Measurements from ENCODE around the gene DALRD3.
"Not testable (repeated sequence)": the region's sequence is repeated elsewhere in the genome, so short reads cannot be mapped to it uniquely, and the experiment has no call there.

Gene DALRD3

DNA sequence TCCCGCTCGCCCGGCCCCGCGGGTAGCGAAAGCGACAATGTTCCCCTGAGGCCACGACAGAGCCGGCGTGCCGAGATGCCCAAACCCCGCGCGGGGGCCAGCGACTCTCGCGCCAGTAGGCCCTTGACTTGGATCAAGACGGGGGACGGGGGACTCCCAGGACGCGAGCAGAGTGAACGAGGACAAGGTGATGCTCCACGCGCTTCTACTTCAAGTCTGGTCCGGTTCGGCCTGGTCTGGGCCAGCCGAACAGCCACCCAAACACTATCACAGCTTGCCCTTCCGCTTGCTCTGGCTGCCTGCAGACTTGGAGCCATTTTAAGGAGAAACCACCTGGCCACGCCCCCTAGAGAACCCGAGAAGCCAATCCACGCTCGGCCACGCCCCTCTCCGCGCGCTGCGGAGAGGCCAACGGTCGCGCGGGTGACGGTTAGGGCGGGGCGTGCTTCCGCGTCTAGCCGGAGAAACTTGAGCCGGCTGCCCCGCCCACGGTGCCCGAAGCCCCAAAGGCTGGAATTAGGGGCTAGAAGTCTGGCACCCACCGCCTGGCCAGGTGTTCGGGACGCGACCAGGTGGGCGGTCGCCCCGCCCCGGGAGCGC is 2.9 kb upstream of the DALRD3 start:
- peak; percentile 98 for DNase-seq

DNA sequence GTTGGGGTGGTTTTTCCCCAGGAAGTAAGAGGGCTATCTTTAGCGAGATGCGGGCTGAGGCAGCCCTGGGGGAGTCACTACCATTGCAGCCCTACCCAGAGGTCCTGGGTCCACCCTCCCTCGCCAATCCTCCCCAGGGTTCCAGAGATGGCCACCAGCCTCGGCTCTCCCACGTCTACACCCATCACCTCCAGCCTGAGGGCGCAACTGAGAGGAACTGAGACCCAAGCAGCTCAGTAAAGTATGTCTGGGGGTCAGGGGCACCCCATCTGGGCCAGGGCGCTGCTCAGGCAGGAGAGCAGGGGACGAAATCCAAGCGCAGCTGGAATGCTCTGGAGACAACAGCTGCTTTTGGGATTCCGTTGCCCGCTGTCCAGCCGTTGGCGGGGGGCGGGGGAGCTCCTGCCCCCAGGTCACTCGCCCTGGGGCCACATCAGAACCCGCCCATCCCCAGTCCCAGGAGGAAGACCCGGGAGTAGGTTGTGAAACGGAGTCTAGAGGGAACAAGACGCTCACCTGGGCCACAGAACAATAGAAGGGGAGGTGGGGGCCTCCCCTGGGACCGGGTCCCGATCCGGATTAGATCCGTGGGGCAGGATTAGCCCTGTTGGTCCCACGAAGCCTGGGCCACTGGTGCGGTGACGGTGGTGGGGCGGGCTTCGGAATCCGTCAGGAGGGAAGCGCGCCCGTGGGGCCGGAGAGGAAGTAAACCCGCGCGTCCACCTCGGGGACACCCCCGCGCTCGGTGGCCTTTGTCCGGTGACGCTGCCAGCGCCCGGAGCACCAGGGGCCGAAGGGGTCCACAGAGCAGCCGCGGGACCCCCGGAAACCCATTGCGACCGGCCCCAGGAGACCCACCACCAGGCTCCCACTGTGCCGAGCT is 2.2 kb upstream of the DALRD3 start:
- peak; percentile 42 for DNase-seq

DNA sequence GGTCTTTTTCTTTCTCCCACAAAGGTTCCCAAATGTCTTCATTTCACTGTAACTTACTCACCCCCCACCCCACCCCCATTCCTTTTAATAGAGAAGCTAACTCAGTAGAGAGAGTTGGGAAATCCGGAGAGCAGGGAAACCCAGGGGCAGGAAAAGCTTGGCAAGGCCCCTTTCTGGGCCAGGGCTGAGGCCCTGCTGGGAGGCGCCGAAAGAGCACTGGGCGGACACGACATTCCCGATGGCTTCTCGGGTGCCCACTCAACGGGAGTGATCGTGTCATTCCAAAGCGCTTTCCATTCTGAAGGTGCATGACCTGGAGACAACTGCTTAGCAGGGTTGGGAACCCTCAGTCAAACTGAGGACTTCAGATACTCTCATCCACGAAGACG is 1.6 kb upstream of the DALRD3 start:
- DNase-seq: peak; percentile 38

DNA sequence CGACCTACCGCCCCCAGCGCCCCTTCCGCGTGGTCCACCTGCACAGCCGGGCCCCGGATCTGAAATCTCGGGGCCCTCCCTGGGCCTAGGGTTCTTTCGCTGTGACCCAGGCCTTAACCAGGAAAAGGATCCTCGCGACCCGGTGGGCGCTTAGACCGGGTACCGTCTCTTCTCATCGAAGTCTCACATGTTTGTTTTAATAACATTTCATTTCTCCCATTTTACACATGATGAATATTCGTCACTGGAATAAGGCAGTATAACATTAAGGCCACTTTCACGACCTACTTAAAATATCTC is 277 bp upstream of the DALRD3 start:
- no peak for DNase-seq

DNA sequence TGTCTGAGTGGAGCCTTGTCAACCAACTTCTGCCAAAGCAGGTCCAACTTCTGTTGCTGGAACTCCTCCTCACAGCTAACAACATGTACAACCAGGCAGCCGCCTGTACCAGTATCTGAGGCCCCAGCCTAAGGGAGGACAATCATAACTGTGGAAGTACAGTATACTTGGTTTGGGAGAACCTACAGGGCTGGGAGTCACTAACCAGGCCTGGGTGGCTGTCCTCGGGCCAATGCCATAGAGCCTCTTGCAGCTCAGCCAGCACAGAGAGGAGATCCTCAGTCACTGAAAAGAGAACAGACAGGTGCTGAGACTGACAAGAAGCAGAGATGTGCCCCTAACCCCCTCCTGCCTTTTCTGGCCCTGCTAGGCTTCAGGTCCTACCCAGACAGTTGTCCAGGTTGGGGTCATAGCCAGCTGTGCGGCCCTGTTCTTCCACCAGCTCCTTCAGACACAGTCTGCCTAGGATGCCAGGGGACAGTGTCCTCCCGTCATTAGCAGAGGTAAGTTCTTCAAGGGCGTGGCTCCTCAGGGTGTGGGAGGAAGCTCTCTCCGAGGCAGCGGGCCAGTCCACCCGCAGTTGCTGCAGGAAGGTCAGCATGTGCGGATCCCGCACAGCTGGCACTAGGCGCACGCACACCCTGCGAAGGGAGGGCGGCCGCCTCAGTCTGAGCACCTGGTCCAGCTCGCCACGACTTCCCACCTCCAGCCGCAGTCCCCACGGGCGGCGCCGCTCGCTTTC is 980 bp downstream of the DALRD3 start:
- no peak for DNase-seq

DNA sequence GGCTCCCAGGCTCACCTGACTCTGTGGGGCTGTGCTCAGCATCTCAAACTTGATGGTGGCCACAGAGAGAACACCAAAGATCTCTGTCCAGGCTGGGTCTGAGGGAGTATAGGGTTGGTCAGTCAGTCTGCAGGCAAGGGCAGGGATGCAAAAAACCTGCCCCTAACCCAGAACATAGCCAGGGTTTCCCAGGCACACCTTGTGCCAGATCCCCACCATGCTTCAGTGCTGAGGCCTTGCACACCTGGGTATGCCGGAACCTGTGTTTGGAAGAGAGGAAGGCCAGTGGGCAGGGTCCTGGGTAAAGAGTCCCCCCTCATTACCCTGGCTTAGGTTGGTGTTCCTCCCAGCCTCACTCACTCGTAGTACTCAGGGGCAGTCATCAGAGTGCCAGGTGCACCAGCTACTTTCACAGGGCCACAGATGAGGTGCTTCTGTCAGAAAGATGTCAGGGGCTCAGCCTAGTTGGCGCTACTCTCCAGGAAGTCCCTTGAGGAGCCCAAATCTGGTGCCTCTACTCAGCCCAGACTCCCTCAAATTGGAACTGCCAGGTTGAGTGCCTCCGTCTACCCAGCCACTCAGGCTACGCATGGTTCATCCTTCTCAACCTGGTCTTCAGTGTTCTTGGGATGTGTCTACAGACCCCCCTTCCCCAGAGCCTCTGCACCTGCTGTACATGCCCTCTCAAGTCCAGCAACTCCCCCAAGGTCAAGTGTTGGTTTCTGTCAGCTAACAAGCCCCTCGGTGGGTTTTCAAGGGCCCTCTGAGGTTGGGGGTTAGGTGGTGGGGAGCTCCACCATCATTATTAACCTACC is 1.8 kb downstream of the DALRD3 start:
- DNase-seq: no peak

DNA sequence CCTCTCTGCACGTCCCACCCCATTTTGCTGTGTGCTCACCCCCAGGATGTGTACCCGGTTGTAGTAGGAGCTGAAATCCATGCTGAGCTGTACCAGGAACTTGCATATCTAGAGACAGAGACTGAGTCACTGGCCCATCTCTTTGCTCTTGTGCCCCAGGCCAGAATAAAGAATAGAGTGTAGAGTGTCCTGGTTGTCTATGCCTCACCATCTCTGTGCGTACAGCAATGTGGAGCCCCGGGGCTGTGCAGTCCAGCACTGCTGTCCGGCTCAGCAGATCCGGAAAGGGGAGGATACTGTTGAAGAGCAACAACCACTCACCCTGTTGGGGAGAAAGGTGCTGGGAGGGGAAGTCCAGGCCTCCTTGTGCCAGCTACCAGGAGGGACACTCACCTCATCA is 2.6 kb downstream of the DALRD3 start:
- no peak for DNase-seq

DNA sequence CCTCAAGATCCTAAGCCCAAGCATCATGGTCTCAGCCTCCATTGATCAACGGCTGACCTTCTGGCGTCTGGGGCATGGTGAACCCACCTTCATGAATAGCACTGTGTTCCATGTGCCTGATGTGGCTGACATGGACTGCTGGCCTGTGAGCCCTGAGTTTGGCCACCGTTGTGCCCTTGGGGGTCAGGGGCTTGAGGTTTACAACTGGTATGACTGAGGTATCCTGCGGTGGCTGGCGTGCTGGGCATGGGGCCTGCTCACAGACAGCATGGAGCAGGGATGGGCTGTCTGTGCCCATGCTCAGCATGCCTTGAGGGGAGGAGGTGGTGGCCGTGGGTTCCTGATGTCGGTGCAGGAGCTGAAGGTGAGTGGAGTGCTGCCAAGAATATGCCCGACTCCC is 3.3 kb downstream of the DALRD3 start:
- no peak for DNase-seq

DNA sequence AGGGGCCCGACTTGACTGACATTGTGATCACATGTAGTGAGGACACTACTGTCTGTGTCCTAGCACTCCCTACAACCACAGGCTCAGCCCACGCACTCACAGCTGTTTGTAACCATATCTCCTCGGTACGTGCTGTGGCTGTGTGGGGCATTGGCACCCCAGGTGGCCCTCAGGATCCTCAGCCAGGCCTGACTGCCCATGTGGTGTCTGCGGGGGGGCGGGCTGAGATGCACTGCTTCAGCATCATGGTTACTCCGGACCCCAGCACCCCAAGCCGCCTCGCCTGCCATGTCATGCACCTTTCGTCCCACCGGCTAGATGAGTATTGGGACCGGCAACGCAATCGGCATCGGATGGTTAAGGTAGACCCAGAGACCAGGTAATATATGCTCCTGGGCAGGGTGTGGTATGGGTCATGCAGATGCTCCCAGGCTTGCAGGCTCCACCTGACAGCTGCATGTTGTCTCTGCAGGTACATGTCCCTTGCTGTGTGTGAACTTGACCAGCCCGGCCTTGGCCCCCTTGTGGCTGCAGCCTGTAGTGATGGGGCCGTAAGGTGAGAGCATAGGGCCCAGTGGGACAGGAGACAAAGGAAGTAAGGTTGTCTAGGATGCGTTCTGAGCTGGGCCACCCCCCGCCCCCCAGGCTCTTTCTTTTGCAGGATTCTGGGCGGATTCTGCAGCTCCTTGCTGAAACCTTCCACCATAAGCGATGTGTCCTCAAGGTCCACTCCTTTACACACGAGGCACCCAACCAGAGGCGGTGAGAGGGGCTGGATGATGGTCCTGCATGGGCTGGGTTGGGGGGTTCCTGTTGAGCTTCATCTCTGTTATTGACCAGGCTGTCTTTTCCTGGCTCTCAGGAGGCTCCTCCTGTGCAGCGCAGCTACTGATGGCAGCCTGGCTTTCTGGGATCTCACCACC is 4.4 kb downstream of the DALRD3 start:
- DNase-seq: peak; percentile 37

DNA sequence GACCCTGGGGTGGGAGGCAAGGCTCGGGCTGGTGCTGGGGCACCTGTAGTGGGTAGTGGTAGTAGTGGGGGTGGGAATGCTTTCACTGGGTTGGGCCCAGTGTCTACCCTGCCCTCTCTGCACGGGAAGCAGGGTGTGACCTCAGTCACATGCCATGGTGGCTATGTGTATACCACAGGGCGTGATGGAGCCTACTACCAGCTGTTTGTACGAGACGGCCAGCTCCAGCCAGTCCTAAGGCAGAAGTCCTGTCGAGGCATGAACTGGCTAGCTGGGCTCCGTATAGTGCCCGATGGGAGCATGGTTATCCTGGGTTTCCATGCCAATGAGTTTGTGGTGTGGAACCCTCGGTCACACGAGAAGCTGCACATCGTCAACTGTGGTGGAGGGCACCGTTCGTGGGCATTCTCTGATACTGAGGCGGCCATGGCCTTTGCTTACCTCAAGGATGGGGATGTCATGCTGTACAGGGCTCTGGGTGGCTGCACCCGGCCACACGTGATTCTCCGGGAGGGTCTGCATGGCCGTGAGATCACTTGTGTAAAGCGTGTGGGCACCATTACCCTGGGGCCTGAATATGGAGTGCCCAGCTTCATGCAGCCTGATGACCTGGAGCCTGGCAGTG is 5.2 kb downstream of the DALRD3 start:
- DNase-seq: no peak

DNA sequence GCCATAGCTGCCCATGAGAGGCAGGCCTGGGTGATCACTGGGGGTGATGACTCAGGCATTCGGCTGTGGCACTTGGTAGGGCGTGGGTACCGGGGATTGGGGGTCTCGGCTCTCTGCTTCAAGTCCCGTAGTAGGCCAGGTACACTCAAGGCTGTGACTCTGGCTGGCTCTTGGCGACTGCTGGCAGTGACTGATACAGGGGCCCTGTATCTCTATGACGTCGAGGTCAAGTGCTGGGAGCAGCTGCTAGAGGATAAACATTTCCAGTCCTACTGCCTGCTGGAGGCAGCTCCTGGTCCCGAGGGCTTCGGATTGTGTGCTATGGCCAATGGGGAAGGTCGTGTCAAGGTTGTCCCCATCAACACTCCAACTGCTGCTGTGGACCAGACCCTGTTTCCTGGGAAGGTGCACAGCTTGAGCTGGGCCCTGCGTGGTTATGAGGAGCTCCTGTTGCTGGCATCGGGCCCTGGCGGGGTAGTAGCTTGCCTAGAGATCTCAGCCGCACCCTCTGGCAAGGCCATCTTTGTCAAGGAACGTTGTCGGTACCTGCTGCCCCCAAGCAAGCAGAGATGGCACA is 5.9 kb downstream of the DALRD3 start:
- no peak for DNase-seq

DNA sequence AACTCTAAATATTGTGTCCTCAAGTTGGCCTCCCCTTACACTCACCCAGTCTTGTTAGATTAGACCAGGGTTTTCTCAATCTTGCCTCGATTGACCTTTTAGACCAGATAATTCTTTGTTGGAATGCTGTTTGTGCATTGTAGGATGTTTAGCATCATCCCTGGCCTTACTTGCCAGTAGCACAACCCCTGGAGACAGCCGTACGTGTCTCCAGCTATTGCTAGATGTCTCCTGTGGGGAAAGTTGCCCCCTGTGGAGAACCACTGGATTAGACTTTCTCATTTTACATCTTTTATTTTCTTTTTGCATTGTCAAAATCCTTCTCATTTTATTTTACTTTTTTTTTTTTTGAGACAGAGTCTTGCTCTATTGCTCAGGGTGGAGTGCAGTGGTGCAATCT is 9.0 kb downstream of the DALRD3 start:
- no peak for DNase-seq

DNA sequence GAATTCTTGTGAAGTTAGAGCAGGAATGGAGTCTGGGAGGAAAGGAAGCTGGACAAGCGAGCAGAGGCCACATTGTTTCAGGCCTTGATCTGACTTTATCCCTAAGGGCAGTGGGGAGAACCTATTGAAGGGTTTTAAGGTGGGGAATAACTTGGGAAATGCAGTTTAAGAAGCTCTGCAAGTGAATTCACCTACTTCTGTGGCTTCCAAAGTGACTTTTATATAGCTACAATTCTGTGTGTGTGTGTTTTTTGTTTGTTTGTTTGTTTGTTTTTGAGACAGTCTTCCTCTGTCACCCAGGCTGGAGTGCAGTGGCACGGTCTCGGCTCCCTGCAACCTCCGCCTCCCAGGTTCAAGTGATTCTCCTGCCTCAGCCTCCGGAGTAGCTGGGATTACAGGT is 9.8 kb downstream of the DALRD3 start:
- DNase-seq: not testable (repeated sequence)

DNA sequence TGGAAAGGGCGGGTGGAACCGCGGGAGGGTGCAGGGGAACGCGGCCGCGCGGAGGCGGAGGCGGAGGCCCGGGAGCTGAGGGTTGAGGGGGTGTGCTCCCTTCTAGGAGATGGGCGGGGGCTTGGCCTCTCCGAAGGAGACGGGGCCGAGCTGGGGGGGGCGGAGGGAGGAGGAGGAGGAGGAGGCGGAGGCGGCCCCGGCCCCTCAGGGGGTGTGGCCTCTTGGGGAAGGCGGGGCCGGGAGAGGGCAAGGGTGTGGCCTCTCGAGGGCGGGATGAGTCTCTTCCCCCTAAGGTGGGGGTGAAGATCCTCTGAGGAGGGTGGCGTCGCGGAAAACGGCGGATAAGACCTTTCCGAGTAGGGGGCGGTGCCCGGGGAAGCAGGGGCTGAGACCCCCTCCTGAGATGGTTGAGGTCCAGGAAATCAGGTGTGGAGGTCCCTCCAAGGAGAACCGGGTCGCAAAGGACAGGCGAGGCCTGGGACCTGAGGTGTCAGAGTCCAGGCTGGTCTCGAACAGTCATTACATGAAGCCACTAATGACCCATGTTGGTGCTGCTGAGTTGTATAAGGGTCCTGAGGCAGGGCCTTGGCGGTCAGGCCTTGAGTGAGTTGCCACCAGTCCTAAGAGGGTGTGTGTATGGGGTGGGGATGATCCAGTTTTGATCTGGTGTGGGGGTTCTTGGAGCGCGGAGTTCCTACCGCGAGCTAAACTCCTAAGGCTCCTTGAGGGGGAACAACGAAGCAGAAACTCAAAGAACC is 10.4 kb downstream of the DALRD3 start:
- DNase-seq: peak; percentile 94

DNA sequence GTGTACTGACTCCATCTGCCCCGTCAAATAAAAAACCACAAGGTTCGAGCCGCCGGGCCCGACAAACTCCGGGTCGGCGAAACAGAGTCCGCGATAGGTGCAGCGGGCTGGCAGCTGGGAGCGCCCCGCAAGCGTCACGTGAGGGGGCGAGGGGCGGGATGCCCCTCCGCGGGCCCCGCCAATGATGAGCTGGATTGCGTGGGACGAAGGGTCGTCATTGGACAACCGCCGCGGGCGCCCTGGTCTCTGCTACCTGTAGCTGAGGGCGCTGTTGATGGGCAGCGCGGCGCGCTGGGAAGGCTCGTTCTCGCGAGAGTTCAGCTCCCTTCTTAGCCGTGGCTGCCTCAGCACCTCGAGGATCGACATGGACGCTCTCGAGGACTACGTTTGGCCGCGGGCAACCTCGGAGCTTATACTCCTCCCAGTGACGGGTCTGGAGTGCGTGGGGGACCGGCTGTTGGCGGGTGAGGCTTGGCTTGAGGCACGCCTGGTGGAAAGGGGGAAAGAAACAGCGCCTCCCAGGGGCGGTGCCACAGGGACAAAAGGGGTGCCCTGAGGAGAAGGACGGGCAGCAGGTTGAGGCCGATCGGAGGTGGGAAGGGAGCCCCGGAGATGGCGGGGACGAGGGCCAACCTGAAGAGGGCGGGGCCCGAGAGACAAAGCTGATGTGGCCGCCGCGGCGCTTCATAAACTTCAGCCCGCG is 11.2 kb downstream of the DALRD3 start, which contains the start of gene WDR6:
Gene WDR6 (plus strand): TSS at position 324 of the 703 bp plus-strand sequence. CDS start 41 bp downstream, at position 365.
- peak; percentile 99 for DNase-seq

DNA sequence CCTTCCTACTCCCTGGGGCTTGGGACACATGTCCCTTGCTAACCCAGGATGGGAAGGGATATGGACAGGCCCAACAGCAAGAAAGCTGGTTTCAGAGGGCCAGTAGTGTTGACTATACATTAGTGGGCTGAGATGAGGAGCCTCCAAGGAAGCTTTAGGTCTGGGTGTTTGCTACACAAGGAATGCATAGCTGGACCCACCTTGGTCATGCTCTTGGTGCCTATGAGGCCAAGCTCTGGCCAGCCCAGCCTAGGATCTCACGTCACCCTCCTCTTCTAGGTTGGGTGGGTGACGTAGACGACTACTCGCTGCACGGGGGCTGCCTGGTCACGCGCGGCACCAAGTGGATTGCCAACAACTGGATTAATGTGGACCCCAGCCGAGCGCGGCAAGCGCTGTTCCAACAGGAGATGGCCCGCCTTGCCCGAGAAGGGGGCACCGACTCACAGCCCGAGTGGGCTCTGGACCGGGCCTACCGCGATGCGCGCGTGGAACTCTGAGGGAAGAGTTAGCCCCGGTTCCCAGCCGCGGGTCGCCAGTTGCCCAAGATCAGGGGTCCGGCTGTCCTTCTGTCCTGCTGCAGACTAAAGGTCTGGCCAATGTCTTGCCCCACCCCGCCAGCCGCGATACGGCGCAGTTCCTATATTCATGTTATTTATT is 11.8 kb downstream of the DALRD3 start:
- DNase-seq: peak; percentile 43

DNA sequence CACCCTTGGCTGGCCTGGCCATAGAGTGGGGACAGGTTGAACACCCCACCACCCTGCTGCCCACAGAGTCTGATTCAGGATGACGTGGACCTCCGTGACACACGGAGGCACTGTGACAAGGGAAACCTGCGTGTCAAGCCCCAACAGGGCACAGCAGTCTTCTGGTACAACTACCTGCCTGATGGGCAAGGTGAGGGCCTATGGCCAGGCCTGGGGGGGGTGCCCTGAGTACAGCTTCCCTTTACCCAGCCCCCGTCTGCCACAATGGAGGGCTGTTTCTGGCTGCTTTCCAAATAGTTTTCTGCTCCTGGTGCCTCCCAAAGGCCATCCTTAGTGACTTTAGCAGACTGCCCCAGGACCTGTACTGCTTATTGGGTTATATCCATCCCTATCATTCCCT is 12.4 kb downstream of the DALRD3 start:
- DNase-seq: no peak

DNA sequence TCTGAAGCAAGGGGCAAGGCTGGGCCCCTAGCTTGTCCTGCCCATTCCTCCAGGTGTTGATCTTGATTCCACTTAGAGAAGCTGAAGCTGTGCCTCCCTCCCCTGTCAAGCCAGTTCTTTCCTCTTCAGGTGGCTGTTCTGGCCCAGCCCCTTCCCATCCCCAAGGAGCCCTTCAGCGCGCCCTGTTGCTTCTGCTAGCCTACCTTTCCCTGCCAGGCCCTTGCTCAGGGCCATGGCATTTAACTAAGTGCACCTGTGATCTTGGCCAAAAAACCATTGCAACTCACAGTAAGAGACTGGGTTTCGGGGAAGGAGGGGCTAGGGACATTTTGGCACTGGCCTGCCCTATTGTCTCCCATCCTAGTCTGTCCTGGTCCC is 13.1 kb downstream of the DALRD3 start:
- DNase-seq: no peak
